Measurements from ENCODE around the gene PRR16. TPM values are rescaled to one million over a fixed set of nuclear protein-coding genes. Genes with fewer than 3 reads are reported as not detected.

PRR16 gene
- total RNA-seq, 4 donors from 2014 or later: 1.9 to 8.6 (median 2.8) TPM

DNA sequence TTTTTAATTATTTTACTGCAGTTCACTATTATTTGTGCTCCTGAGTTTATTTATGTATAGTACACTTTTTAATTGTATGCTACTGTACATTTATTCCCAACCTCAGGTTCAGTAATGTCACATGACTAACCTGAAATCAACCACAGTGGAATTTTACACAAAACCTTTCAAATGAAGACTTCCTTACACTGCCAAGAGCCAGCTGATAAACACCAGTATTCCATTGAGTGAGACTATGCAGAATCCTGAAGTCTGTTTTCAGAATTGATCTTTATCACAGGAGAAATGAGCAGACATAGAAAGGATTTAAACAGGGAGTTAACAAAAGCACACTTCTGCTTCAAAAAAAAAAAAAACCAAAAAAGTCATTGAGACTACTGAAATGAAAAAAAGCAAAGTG, 219.5 kb downstream of the PRR16 start:
- H3K9me3 ChIP-seq: no peaks in the 10 kb centered on the region
- intact Hi-C loops (cut with DNase I): no loop called here
- no peak for TF ChIP-seq POLR2A (IDR thresholded peaks at IDR 0.05)
- TF ChIP-seq, protein P1, sequence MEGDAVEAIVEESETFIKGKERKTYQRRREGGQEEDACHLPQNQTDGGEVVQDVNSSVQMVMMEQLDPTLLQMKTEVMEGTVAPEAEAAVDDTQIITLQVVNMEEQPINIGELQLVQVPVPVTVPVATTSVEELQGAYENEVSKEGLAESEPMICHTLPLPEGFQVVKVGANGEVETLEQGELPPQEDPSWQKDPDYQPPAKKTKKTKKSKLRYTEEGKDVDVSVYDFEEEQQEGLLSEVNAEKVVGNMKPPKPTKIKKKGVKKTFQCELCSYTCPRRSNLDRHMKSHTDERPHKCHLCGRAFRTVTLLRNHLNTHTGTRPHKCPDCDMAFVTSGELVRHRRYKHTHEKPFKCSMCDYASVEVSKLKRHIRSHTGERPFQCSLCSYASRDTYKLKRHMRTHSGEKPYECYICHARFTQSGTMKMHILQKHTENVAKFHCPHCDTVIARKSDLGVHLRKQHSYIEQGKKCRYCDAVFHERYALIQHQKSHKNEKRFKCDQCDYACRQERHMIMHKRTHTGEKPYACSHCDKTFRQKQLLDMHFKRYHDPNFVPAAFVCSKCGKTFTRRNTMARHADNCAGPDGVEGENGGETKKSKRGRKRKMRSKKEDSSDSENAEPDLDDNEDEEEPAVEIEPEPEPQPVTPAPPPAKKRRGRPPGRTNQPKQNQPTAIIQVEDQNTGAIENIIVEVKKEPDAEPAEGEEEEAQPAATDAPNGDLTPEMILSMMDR (IDR thresholded peaks at IDR 0.05): no peak
- H3K27ac ChIP-seq: no peak overlapping the region
- DNase-seq: no peak
- no peaks in the 10 kb centered on the region for H3K27me3 ChIP-seq
- H3K4me1 ChIP-seq: no peaks in the 10 kb centered on the region
- H3K4me3 ChIP-seq (replicated peaks in 1 of 3): no peak overlapping the region
- H3K36me3 ChIP-seq: no peaks in the 10 kb centered on the region

DNA sequence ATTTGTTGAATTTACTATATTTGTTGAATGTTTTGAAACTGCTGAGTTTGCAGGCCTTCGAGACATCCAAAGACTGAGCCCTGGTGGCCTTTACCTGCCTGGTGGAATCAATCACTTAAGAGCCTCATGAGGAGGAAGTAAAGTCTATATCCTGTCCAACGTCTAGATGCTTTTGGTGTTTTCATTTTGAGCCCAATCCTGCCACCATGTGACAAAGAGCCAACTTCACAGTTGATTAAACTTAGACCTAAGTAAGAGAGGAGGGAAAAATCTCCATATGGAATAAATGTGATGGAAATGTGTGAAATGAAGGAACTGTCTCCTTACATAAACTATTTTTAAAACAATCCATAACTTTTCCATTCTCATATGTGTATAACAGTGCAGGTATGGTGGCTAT, 220.1 kb downstream of the PRR16 start:
- intact Hi-C loops (cut with DNase I): no loop called here
- Histone ChIP-seq H3K9me3 (no peaks in the 10 kb centered on the region), H3K27me3 (no peaks in the 10 kb centered on the region), H3K4me3 (replicated peaks in 1 of 3) (no peak overlapping the region), H3K27ac (no peak overlapping the region), H3K36me3 (no peaks in the 10 kb centered on the region), H3K4me1 (no peaks in the 10 kb centered on the region)
- DNase-seq: no peak
- no peak for TF ChIP-seq POLR2A (IDR thresholded peaks at IDR 0.05)
- TF ChIP-seq, protein P1 (IDR thresholded peaks at IDR 0.05): no peak
- 62 to 74% methylated on average over 2 of the region's 2 CpGs for WGBS, 2 donors

DNA sequence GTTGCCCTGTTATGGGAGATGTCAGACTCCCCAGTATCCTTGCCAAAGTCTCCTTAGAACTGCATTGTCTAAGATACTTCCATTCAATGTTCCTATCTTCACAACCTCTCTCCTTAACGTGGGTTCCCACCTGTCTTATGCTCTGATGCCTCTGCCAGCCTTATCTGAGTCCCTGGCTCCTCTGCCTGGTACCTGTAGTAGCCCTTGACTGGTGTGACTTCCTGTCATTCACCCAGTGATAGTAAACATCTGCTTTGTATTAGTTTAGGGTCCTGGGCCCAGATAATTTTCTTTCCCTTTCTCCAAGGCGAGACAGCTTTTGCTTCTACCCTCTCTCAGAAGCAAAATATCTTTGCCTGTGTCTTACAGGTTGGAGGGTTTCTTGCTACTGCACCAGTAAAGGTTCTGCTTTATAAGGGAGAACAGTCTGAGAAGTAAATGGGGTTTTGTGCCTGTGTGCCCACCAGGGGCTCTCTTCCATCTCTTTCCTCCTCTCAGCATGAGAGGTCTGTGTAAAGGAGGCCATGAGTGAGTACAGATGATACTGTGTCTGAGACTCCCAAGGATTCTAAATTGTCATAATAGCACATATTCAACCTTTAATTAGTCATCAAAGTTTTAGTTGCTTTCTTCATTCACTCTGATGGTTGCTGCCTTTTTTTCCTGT, 220.8 kb downstream of the PRR16 start:
- intact Hi-C loops (cut with DNase I): no loop called here
- no peak overlapping the region for H3K4me3 ChIP-seq (replicated peaks in 1 of 3)
- H3K27me3 ChIP-seq: no peaks in the 10 kb centered on the region
- no peak for TF ChIP-seq POLR2A (IDR thresholded peaks at IDR 0.05)
- TF ChIP-seq, protein P1 (IDR thresholded peaks at IDR 0.05): no peak
- no peak overlapping the region for H3K27ac ChIP-seq
- H3K36me3 ChIP-seq: no peaks in the 10 kb centered on the region
- H3K4me1 ChIP-seq: no peaks in the 10 kb centered on the region
- H3K9me3 ChIP-seq: no peaks in the 10 kb centered on the region
- 69 to 72% methylated on average over 2 of the region's 2 CpGs for WGBS, 2 donors
- DNase-seq: no peak

DNA sequence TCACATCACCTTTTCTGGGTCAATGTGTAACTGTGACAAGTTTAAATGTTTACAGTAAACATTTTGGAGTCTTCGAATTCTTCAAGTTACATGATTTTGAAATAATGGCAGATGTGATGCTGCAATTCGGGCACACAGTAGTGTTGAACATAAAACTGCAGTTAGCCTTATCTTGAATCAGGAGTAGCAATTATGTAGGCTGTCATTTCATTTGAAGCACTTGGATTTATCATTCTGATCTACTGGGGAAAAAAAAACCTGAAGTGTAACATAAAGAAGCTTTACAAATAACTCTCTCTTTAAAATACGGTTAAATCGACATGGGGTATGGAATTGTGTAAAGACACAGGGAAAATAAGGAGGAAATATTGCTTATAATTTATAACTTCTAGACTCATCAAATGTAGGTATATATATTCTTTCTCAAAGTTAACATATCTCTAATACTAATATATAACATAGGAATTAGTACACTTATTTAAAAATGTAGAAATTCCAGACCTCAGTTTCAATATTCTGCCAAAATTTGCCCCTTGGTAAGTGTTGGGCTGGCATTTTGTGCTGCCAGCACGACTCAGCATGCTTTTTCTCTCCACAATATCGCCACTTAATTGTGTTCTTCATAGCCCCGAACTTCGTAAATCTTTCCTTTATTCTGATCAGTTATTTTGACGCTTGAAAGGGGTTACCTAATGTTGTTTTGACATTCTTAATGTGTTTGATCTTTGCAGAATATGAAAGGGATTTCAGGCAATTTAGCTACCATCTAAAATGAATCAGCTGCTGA, 226.7 kb downstream of the PRR16 start:
- Histone ChIP-seq H3K4me3 (replicated peaks in 1 of 3) (no peak overlapping the region), H3K4me1 (no peaks in the 10 kb centered on the region), H3K27me3 (no peaks in the 10 kb centered on the region), H3K27ac (no peak overlapping the region), H3K9me3 (no peaks in the 10 kb centered on the region), H3K36me3 (no peaks in the 10 kb centered on the region)
- 75 to 79% methylated on average over 9 of the region's 9 CpGs for WGBS, 2 donors
- DNase-seq: no peak
- intact Hi-C loops (cut with DNase I): no loop called here
- TF ChIP-seq, protein P1 (IDR thresholded peaks at IDR 0.05): no peak
- TF ChIP-seq POLR2A (IDR thresholded peaks at IDR 0.05): no peak

DNA sequence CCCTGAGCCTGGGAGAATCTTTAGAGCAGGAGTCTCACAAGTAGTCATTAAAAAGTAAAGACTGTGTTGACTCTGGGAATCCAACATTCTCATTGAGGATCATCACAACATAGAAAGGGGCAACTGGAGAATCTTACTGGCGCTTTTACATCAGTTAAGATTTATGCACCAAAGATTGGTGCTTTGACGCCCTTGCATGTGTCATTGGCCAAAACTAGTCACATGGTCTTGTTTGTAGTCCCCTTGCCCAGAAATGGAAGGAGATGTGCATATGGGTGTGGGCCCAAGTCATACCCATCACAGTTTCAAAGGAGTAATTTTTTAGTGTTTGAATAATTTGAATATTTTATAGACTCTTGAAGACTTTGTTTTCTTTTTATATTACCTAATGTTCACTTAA, 228.2 kb downstream of the PRR16 start:
- H3K36me3 ChIP-seq: no peaks in the 10 kb centered on the region
- H3K4me1 ChIP-seq: no peaks in the 10 kb centered on the region
- DNase-seq: no peak
- H3K4me3 ChIP-seq (replicated peaks in 1 of 3): no peak overlapping the region
- WGBS, 2 donors: 91 to 92% methylated on average over 2 of the region's 2 CpGs
- no peaks in the 10 kb centered on the region for H3K9me3 ChIP-seq
- H3K27me3 ChIP-seq: no peaks in the 10 kb centered on the region
- intact Hi-C loops (cut with DNase I): no loop called here
- H3K27ac ChIP-seq: no peak overlapping the region
- TF ChIP-seq, protein P1 (IDR thresholded peaks at IDR 0.05): no peak
- TF ChIP-seq POLR2A (IDR thresholded peaks at IDR 0.05): no peak
